Stimulated activated CD8-positive, alpha-beta memory T cell treated with anti-CD3 and anti-CD28 coated beads, Interleukin-4, amount 100 ng/mL, for 4 hours (primary cell): ENCODE data around the gene SPATA20.

Experiments
- DNase-seq, 2 donors: peaks; one replicate each; pipeline ENCODE4 v3.0.0-alpha.2; 2020; ENCODE audit warnings: low read depth in 2 of 2, low spot score in 1 of 2

Gene SPATA20

GRCh38 chr17:50594128-50594823 lies 47.3 kb downstream of the SPATA20 start:
- no peak for DNase-seq

- DNase-seq = no peak
These were observed 47.9 kb downstream of the SPATA20 start for GRCh38 chr17:50594892-50595291.

- DNase-seq = no peak
These were observed 49.4 kb downstream of the SPATA20 start for GRCh38 chr17:50596191-50597037.

GRCh38 chr17:50598487-50598886 lies 51.5 kb downstream of the SPATA20 start:
- DNase-seq = no peak

- no peak for DNase-seq
These were observed 52.6 kb downstream of the SPATA20 start for GRCh38 chr17:50599606-50600005.

- DNase-seq = no peak
These were observed 54.9 kb downstream of the SPATA20 start for GRCh38 chr17:50601823-50602375.

GRCh38 chr17:50602836-50603235 lies 55.9 kb downstream of the SPATA20 start:
- DNase-seq = no peak

GRCh38 chr17:50603340-50603739 lies 56.4 kb downstream of the SPATA20 start:
- DNase-seq = no peak

GRCh38 chr17:50604513-50604912 lies 57.5 kb downstream of the SPATA20 start:
- no peak for DNase-seq

- no peak for DNase-seq
These were observed 58.5 kb downstream of the SPATA20 start for GRCh38 chr17:50605429-50605828.
